ENCODE results near the gene PAPOLG. TPM values are rescaled to one million over a fixed set of nuclear protein-coding genes. Genes with fewer than 3 reads are reported as not detected.

PAPOLG gene
- total and polyA plus RNA-seq, 2 of the 13 experiments (the other 11 are each of a cell fraction or from before 2014, with no cell fraction given) = 10.1 to 10.4 TPM

DNA sequence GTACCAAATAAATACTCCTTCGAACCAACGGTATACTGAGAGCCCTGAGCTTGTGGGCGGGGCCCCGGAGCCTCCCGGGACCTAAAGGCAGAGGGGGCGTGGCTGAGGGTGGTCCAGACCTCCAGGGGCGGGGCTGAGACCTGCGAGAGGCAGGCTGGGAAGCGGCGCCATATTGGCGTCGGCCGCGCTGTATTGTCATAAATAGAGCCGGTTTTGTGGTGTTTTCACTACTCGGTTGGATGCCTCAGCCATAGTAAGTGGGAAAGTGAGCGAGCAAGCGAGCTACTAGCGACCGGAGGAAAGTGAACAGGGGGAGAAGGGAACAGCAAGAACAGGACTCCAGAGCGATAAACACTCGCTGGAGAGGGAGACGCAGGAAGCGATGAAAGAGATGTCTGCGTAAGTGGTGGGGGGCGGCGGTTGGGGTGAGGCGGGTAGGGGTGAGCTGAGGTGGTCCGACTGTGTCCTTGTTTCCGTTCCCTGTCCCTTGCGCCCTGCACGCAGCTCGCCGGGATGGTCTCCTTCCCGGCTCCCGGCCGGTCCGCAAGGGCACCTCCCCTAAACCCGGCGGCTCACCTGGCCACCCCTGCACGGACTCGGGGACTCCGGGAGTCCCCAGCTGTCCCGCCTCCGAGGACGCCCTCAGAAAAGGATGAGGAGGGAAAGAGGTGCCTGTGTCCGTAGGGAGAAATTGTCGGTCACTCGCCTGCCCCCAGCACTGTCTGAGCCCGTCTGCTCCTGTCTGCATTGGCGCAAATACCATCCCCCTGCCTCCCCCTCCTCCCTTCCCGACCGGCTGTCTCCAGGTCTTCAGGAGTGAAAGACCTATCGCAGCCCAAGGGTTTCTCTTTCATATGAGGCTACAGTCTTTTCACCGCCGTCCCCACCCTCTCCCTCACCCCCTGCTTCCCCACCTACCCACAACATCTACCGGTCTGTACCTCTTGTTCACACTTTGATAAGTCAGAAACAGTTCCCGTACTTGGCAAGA is at the start of gene PAPOLG (continued):
- TF ChIP-seq GATAD2A (CRISPR knock-in tag; IDR thresholded peaks at IDR 0.05) = peak; percentile 9; the same call in 1 of the 2 replicates
- TF ChIP-seq HNF4A (CRISPR knock-in tag; IDR thresholded peaks at IDR 0.05) = no peak
- no peak for TF ChIP-seq ZNF709 (CRISPR knock-in tag; IDR thresholded peaks at IDR 0.05)
- TF ChIP-seq, protein P1, sequence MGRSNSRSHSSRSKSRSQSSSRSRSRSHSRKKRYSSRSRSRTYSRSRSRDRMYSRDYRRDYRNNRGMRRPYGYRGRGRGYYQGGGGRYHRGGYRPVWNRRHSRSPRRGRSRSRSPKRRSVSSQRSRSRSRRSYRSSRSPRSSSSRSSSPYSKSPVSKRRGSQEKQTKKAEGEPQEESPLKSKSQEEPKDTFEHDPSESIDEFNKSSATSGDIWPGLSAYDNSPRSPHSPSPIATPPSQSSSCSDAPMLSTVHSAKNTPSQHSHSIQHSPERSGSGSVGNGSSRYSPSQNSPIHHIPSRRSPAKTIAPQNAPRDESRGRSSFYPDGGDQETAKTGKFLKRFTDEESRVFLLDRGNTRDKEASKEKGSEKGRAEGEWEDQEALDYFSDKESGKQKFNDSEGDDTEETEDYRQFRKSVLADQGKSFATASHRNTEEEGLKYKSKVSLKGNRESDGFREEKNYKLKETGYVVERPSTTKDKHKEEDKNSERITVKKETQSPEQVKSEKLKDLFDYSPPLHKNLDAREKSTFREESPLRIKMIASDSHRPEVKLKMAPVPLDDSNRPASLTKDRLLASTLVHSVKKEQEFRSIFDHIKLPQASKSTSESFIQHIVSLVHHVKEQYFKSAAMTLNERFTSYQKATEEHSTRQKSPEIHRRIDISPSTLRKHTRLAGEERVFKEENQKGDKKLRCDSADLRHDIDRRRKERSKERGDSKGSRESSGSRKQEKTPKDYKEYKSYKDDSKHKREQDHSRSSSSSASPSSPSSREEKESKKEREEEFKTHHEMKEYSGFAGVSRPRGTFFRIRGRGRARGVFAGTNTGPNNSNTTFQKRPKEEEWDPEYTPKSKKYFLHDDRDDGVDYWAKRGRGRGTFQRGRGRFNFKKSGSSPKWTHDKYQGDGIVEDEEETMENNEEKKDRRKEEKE (IDR thresholded peaks at IDR 0.05) = no peak
- TF ChIP-seq FOSL1 (CRISPR knock-in tag; IDR thresholded peaks at IDR 0.05; ENCODE audit: borderline replicate concordance) = no peak
- peak; percentile 78; the same call in 1 of the 2 replicates for TF ChIP-seq FOXC1 (CRISPR knock-in tag; IDR thresholded peaks at IDR 0.05; ENCODE audit: borderline replicate concordance)
- TF ChIP-seq KLF13 (CRISPR knock-in tag; IDR thresholded peaks at IDR 0.05) = no peak
- TF ChIP-seq, protein P2, sequence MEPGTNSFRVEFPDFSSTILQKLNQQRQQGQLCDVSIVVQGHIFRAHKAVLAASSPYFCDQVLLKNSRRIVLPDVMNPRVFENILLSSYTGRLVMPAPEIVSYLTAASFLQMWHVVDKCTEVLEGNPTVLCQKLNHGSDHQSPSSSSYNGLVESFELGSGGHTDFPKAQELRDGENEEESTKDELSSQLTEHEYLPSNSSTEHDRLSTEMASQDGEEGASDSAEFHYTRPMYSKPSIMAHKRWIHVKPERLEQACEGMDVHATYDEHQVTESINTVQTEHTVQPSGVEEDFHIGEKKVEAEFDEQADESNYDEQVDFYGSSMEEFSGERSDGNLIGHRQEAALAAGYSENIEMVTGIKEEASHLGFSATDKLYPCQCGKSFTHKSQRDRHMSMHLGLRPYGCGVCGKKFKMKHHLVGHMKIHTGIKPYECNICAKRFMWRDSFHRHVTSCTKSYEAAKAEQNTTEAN (CRISPR knock-in tag; conservative IDR thresholded peaks at IDR 0.05) = no peak
- no peak for TF ChIP-seq ZFP36 (IDR thresholded peaks at IDR 0.05; ENCODE audit: borderline replicate concordance, low read depth, low read length, partially characterized antibody)
- TF ChIP-seq, protein P3, sequence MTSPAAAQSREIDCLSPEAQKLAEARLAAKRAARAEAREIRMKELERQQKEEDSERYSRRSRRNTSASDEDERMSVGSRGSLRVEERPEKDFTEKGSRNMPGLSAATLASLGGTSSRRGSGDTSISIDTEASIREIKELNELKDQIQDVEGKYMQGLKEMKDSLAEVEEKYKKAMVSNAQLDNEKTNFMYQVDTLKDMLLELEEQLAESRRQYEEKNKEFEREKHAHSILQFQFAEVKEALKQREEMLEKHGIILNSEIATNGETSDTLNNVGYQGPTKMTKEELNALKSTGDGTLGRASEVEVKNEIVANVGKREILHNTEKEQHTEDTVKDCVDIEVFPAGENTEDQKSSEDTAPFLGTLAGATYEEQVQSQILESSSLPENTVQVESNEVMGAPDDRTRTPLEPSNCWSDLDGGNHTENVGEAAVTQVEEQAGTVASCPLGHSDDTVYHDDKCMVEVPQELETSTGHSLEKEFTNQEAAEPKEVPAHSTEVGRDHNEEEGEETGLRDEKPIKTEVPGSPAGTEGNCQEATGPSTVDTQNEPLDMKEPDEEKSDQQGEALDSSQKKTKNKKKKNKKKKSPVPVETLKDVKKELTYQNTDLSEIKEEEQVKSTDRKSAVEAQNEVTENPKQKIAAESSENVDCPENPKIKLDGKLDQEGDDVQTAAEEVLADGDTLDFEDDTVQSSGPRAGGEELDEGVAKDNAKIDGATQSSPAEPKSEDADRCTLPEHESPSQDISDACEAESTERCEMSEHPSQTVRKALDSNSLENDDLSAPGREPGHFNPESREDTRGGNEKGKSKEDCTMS (CRISPR knock-in tag; conservative IDR thresholded peaks at IDR 0.05) = no peak
- TF ChIP-seq THAP11 (CRISPR knock-in tag; IDR thresholded peaks at IDR 0.05) = peak; percentile 76
- TF ChIP-seq ZBTB1 (CRISPR knock-in tag; IDR thresholded peaks at IDR 0.05; ENCODE audit: borderline replicate concordance) = no peak
- TF ChIP-seq, protein P4, sequence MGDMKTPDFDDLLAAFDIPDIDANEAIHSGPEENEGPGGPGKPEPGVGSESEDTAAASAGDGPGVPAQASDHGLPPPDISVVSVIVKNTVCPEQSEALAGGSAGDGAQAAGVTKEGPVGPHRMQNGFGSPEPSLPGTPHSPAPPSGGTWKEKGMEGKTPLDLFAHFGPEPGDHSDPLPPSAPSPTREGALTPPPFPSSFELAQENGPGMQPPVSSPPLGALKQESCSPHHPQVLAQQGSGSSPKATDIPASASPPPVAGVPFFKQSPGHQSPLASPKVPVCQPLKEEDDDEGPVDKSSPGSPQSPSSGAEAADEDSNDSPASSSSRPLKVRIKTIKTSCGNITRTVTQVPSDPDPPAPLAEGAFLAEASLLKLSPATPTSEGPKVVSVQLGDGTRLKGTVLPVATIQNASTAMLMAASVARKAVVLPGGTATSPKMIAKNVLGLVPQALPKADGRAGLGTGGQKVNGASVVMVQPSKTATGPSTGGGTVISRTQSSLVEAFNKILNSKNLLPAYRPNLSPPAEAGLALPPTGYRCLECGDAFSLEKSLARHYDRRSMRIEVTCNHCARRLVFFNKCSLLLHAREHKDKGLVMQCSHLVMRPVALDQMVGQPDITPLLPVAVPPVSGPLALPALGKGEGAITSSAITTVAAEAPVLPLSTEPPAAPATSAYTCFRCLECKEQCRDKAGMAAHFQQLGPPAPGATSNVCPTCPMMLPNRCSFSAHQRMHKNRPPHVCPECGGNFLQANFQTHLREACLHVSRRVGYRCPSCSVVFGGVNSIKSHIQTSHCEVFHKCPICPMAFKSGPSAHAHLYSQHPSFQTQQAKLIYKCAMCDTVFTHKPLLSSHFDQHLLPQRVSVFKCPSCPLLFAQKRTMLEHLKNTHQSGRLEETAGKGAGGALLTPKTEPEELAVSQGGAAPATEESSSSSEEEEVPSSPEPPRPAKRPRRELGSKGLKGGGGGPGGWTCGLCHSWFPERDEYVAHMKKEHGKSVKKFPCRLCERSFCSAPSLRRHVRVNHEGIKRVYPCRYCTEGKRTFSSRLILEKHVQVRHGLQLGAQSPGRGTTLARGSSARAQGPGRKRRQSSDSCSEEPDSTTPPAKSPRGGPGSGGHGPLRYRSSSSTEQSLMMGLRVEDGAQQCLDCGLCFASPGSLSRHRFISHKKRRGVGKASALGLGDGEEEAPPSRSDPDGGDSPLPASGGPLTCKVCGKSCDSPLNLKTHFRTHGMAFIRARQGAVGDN (CRISPR knock-in tag; IDR thresholded peaks at IDR 0.05) = peak; percentile 65
- TF ChIP-seq, protein P5, sequence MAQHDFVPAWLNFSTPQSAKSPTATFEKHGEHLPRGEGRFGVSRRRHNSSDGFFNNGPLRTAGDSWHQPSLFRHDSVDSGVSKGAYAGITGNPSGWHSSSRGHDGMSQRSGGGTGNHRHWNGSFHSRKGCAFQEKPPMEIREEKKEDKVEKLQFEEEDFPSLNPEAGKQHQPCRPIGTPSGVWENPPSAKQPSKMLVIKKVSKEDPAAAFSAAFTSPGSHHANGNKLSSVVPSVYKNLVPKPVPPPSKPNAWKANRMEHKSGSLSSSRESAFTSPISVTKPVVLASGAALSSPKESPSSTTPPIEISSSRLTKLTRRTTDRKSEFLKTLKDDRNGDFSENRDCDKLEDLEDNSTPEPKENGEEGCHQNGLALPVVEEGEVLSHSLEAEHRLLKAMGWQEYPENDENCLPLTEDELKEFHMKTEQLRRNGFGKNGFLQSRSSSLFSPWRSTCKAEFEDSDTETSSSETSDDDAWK (CRISPR knock-in tag; IDR thresholded peaks at IDR 0.05) = no peak
- TF ChIP-seq ZSCAN9 (CRISPR knock-in tag; IDR thresholded peaks at IDR 0.05; ENCODE audit: borderline replicate concordance) = no peak; the same call in 1 of the 2 replicates

All from HepG2 (cell line).